Endodermal cell (in vitro differentiated cells): ENCODE results near the gene TMEM250. TPM values are rescaled to one million over a fixed set of nuclear protein-coding genes. Genes with fewer than 3 reads are reported as not detected.
"Not testable (repeated sequence)": the region's sequence is repeated elsewhere in the genome, so short reads cannot be mapped to it uniquely, and the experiment has no call there.

ENCODE experiments used
- DNase-seq: peaks from one replicate; pipeline ENCODE4 v3.0.0-alpha.2; 2017
- H3K27ac ChIP-seq: 2 replicates; pipeline ENCODE4 v1.5.1; 2013; ENCODE audit warnings: mild to moderate bottlenecking, low read depth, low read length, moderate library complexity
- H3K27me3 ChIP-seq: 2 replicates; pipeline ENCODE4 v1.6.1; 2013; ENCODE audit warnings: mild to moderate bottlenecking, low read length, moderate library complexity; ENCODE audit not compliant: insufficient read depth, control insufficient read depth, poor library complexity, severe bottlenecking
- H3K36me3 ChIP-seq: 2 replicates; pipeline ENCODE4 v1.7.0; 2013; ENCODE audit warnings: mild to moderate bottlenecking, low read length, moderate library complexity; ENCODE audit not compliant: control insufficient read depth, insufficient read depth
- H3K4me1 ChIP-seq: one replicate; pipeline ENCODE4 v1.7.0; 2013; ENCODE audit warnings: low read length; ENCODE audit not compliant: control insufficient read depth, insufficient read depth
- H3K4me3 ChIP-seq: 2 replicates; pipeline ENCODE4 v1.5.1; 2013; ENCODE audit warnings: mild to moderate bottlenecking, low read length, moderate library complexity
- H3K9ac ChIP-seq: 2 replicates; pipeline ENCODE4 v1.6.1; 2013; ENCODE audit warnings: mild to moderate bottlenecking, low read length, moderate library complexity; ENCODE audit not compliant: poor library complexity, severe bottlenecking; ENCODE audit errors: extremely low read depth
- H3K9me3 ChIP-seq: 2 replicates; pipeline ENCODE4 v1.6.1; 2013; ENCODE audit warnings: mild to moderate bottlenecking, low read length, moderate library complexity; ENCODE audit not compliant: control insufficient read depth
- H3K27ac Mint-ChIP-seq: 2 replicates; pipeline ENCODE4 v1.8.0; 2020; ENCODE audit warnings: mixed read lengths
- H3K27me3 Mint-ChIP-seq: 2 replicates; pipeline ENCODE4 v1.8.0; 2021; ENCODE audit warnings: mild to moderate bottlenecking, mixed read lengths; ENCODE audit not compliant: insufficient read depth
- H3K36me3 Mint-ChIP-seq: 2 replicates; pipeline ENCODE4 v1.8.0; 2020; ENCODE audit warnings: low read depth, mixed read lengths
- H3K4me1 Mint-ChIP-seq: 2 replicates; pipeline ENCODE4 v1.8.0; 2020; ENCODE audit warnings: mixed read lengths
- H3K4me3 Mint-ChIP-seq: 2 replicates; pipeline ENCODE4 v1.8.0; 2020; ENCODE audit warnings: mild to moderate bottlenecking, moderate library complexity, mixed read lengths
- H3K9me3 Mint-ChIP-seq: 2 replicates; pipeline ENCODE4 v1.8.0; 2020; ENCODE audit warnings: mild to moderate bottlenecking, mixed read lengths
- WGBS, 2 experiments: methylation state at CpG; one replicate each; pipeline versions ENCODE4 v1.1.5 to v1.1.7; 2013; ENCODE audit warnings: missing lambda C conversion rate in 2 of 2, mixed read lengths in 1 of 2; ENCODE audit not compliant: insufficient coverage in 1 of 2, insufficient read length in 1 of 2; 5-methylcytosine and 5-hydroxymethylcytosine counted together
- total RNA-seq, 2 donors: library from RNA; stranded (reverse); fragmentation: NEBNext Ultra II Directional in 1 of 2; extraction: Animal tissue kit (Norgen Biotek cat#: 25700) in 1 of 2; gene quantifications; 2 replicates in 1 of 2; 3 replicates in 1 of 2; pipeline ENCODE4 v1.2.1, GENCODE V29; 2021
- TF ChIP-seq, protein P1 (sequence below): fragments of 200-600 bp; sonication (generic); conservative IDR thresholded peaks from 2 replicates; pipeline ENCODE4 v1.5.0; 2021; ENCODE audit warnings: antibody characterized with exemption, mild to moderate bottlenecking

TMEM250 gene
- total RNA-seq, 2 donors from 2014 or later: 56.4 to 58.4 TPM

DNA sequence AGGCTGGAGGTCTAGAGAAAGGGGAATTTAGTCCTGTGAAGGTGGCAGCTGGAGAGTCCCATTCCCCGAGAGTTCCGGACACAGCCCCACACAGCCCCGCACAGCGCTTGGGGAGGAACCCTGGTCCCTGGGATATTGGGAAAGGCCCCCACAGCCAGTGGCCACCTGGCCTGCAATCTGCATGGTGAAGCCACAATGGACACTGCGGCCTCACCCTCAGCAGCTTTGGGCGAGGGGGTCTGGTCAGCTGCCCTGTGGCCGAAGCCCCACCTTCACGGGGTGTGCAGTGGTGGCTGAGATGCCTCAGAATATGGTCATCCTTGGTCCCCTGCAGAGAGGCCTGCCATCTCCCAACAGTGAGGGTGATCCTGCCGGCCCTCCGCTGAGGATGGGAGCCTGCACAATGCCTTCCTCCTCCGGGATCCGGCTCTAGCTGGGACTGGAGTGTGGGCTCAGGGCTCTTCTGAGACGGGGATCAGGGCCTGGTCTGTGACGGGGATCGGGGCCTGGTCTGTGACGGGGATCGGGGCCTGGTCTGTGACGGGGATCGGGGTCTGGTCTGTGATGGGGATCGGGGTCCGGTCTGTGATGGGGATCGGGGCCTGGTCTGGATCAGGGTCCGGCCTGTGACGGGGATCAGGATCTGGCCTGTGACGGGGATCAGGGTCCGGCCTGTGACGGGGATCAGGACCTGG lies 33.3 kb upstream of the TMEM250 start:
- DNase-seq: no peak
- Mint-ChIP-seq H3K4me1 (peaks cover 6% of the 10 kb centered on the region), H3K27ac (no peak overlapping the region), H3K27me3 (no peaks in the 10 kb centered on the region), H3K36me3 (no peaks in the 10 kb centered on the region), H3K9me3 (no peaks in the 10 kb centered on the region), H3K4me3 (no peak overlapping the region)
- H3K4me1 ChIP-seq: no peaks in the 10 kb centered on the region
- no peaks in the 10 kb centered on the region for H3K27me3 ChIP-seq
- H3K27ac ChIP-seq: no peak overlapping the region
- H3K36me3 ChIP-seq: no peaks in the 10 kb centered on the region
- 80 to 87% methylated on average over 21 to 27 of the region's 27 CpGs for WGBS, 2 experiments
- no peak overlapping the region for H3K9ac ChIP-seq
- H3K4me3 ChIP-seq: no peak overlapping the region
- no peaks in the 10 kb centered on the region for H3K9me3 ChIP-seq
- TF ChIP-seq, protein P1, sequence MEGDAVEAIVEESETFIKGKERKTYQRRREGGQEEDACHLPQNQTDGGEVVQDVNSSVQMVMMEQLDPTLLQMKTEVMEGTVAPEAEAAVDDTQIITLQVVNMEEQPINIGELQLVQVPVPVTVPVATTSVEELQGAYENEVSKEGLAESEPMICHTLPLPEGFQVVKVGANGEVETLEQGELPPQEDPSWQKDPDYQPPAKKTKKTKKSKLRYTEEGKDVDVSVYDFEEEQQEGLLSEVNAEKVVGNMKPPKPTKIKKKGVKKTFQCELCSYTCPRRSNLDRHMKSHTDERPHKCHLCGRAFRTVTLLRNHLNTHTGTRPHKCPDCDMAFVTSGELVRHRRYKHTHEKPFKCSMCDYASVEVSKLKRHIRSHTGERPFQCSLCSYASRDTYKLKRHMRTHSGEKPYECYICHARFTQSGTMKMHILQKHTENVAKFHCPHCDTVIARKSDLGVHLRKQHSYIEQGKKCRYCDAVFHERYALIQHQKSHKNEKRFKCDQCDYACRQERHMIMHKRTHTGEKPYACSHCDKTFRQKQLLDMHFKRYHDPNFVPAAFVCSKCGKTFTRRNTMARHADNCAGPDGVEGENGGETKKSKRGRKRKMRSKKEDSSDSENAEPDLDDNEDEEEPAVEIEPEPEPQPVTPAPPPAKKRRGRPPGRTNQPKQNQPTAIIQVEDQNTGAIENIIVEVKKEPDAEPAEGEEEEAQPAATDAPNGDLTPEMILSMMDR: no peak

DNA sequence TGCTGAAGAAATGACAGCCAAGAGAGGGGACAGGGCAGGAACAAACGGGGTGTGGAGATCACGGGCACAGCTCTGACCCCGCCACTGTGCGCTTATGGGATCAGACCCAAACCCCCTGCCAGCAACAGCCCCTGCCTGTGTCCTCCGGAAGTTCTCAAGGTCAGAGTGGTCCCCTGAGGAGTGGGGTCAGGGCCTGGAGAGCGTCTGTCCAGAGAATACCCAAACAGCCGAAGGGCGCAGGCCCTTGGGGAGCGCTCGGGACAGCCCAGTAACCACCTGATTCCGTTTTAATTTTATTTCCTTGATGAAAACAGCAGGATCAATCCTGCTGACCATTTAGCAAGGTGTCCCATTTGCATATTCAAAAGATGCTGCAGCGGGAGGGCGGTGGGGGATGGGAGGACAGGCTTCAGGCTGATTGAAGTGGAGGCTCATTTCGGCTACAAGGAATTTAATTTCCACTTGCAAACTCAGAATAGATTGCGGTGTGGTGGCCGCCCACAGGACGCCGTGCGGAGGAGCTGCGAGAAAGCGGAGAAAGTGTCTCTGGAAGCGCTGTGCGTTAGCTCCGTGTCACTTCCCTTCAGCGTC lies 32.6 kb upstream of the TMEM250 start:
- Histone ChIP-seq H3K36me3 (no peaks in the 10 kb centered on the region), H3K27me3 (no peaks in the 10 kb centered on the region), H3K9ac (no peak overlapping the region), H3K9me3 (no peaks in the 10 kb centered on the region), H3K4me1 (no peaks in the 10 kb centered on the region), H3K27ac (no peak overlapping the region), H3K4me3 (no peak overlapping the region)
- Mint-ChIP-seq H3K36me3 (no peaks in the 10 kb centered on the region), H3K27me3 (no peaks in the 10 kb centered on the region), H3K4me1 (peaks cover 6% of the 10 kb centered on the region), H3K9me3 (no peaks in the 10 kb centered on the region), H3K4me3 (no peak overlapping the region), H3K27ac (no peak overlapping the region)
- DNase-seq: peak; percentile 84
- 36 to 46% methylated on average over 15 to 25 of the region's 25 CpGs for WGBS, 2 experiments
- TF ChIP-seq, protein P1: no peak

DNA sequence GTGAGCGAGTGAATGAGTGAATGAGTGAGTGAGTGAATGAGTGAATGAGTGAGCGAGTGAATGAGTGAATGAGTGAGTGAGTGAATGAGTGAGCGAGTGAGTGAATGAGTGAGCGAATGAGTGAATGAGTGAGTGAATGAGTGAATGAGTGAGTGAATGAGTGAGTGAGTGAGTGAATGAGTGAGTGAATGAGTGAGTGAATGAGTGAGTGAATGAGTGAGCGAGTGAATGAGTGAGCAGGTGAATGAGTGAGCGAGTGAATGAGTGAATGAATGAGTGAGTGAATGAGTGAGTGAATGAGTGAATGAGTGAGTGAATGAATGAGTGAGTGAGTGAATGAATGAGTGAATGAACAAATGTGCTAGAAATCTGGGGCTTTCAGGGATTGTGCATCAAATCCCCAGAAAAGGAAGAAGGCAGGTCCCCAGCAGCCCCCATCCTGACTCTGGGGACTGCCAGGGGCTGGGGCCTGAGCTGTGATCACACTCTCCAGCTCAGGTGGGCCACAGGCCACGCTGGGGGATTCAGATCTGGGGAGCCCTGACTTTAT lies 32.1 kb upstream of the TMEM250 start:
- H3K4me1 Mint-ChIP-seq, H3K4me3 ChIP-seq, H3K27ac Mint-ChIP-seq, DNase-seq, H3K4me3 Mint-ChIP-seq, H3K27me3 Mint-ChIP-seq, H3K9me3 ChIP-seq, H3K4me1 ChIP-seq, H3K9ac ChIP-seq, H3K27me3 ChIP-seq, H3K36me3 ChIP-seq, H3K9me3 Mint-ChIP-seq, H3K27ac ChIP-seq, H3K36me3 Mint-ChIP-seq: not testable (repeated sequence)
- WGBS, 2 experiments: 85 to 92% methylated on average over 6 to 7 of the region's 7 CpGs
